Stimulated activated effector memory CD8-positive, alpha-beta T cell treated with anti-CD3 and anti-CD28 coated beads, Interleukin-12 subunit alpha, Interleukin-12 subunit beta, amount 100 ng/mL, for 72 hours (primary cell): ENCODE measurements around the gene AFAP1L2.

Experiments
- ATAC-seq: fragments of 150-1000 bp; cut with Tn5 transposase; 2 replicates; pipeline ENCODE4 v1.10.0; 2021
- DNase-seq, 2 donors: peaks; one replicate each; pipeline ENCODE4 v3.0.0; 2021 to 2022; ENCODE audit warnings: low spot score in 2 of 2
- H3K27ac Mint-ChIP-seq: one replicate; pipeline ENCODE4 v1.8.0; 2022; ENCODE audit warnings: mild to moderate bottlenecking, mixed read lengths
- H3K36me3 Mint-ChIP-seq: one replicate; pipeline ENCODE4 v1.8.0; 2022; ENCODE audit warnings: mild to moderate bottlenecking, mixed read lengths
- H3K4me1 Mint-ChIP-seq: one replicate; pipeline ENCODE4 v1.8.0; 2022; ENCODE audit warnings: mixed read lengths
- H3K4me3 Mint-ChIP-seq: one replicate; pipeline ENCODE4 v1.8.0; 2022; ENCODE audit warnings: mild to moderate bottlenecking, mixed read lengths
- H3K9me3 Mint-ChIP-seq: one replicate; pipeline ENCODE4 v1.8.0; 2022; ENCODE audit warnings: mixed read lengths

AFAP1L2 gene, protein sequence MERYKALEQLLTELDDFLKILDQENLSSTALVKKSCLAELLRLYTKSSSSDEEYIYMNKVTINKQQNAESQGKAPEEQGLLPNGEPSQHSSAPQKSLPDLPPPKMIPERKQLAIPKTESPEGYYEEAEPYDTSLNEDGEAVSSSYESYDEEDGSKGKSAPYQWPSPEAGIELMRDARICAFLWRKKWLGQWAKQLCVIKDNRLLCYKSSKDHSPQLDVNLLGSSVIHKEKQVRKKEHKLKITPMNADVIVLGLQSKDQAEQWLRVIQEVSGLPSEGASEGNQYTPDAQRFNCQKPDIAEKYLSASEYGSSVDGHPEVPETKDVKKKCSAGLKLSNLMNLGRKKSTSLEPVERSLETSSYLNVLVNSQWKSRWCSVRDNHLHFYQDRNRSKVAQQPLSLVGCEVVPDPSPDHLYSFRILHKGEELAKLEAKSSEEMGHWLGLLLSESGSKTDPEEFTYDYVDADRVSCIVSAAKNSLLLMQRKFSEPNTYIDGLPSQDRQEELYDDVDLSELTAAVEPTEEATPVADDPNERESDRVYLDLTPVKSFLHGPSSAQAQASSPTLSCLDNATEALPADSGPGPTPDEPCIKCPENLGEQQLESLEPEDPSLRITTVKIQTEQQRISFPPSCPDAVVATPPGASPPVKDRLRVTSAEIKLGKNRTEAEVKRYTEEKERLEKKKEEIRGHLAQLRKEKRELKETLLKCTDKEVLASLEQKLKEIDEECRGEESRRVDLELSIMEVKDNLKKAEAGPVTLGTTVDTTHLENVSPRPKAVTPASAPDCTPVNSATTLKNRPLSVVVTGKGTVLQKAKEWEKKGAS

DNA sequence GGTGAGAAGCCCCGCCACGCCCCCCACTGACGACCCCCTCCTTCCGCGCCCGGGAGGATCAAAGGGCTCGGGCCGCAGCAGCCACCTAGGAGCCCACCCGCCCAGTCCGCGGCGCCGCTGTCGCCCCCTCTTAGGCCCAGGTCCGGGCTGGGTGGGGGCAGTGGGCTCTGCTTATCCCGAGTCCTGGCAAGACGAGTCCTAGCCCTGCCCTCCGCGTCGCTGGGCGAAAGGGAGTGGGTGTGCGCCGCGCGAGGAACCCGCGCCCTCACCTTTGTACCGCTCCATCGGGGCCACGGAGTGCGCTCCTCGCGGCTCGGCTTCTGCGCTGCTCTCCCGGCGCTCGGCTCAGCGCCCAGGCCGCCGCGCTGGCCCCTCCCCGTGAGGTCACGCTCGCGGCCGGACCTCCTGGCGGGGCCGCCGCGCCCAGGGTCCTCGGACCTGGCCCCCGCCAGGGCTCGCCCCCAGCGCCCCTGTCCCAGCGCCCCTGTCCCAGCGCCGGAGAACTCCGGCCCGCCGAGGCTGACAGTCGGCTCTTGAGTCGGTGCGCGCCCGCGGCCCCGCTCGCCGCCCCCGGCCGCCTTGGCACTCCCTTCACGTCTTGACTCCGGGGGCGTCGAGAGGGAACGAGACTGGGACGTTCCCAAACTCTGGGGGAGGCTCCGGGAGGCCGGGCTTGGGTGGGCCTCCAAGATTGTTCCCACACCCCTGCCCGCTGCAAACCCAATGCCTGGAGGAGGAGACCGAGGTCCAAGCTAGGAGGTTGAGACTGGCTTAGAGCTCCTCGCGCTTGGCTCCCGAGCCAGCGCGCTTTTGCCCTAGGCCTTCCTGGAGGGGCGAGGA, at the start of gene AFAP1L2:
Gene AFAP1L2 (minus strand): TSS at position 332 of the 840 bp plus-strand sequence. CDS start 47 bp downstream, at position 285.
- Mint-ChIP-seq H3K36me3 (no peaks in the 10 kb centered on the region), H3K27ac (no peak within 1 kb of the TSS), H3K9me3 (no peaks in the 10 kb centered on the region), H3K4me3 (peak within 1 kb of the TSS; percentile 49), H3K4me1 (peaks cover 25% of the 10 kb centered on the region)
- peak; percentile 54 for ATAC-seq
- no peak for DNase-seq

DNA sequence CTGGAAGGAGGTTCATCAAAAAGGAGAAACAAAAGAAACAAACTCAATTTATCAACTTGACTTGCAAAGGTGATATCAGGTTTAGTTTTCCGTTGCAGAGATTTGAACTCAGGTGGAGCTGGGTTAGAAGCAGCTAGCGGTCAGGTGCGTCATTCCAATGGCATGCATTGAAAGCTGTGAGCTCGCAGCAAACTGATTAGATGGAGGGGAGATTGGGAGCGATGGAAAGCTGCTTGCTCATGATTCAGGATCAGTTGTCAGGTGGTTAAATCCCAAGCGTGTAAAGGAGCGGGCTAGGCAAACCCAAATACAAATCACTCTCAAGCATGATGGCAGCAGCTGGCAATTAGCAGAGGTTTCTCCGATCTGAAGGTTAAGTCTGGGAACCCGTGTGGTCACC, 49.3 kb upstream of the AFAP1L2 start:
- H3K36me3 Mint-ChIP-seq = peaks cover 34% of the 10 kb centered on the region
- ATAC-seq (no peak), DNase-seq (no peak)
- no peaks in the 10 kb centered on the region for H3K4me1 Mint-ChIP-seq
- H3K27ac Mint-ChIP-seq = no peak overlapping the region
- H3K4me3 Mint-ChIP-seq = no peak overlapping the region
- H3K9me3 Mint-ChIP-seq = no peaks in the 10 kb centered on the region

DNA sequence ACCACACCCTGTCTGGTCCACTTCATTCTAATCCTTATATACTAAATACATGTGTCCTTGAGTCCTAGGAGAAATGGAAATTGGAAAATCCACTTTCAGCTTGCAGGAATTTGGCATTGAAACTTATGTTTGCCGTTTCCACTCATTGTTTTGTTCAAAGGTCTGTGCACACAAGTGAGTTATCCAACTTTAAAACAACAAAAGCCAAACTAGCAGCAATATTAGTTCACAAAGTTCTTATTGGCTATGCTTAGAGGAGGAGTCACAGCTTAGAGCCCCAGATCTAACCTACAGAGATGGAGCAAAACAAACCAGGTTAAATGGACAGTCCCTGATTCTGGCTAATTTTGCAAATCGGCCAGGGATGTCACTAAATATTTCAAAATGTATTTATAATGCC, 44.6 kb upstream of the AFAP1L2 start:
- H3K4me3 Mint-ChIP-seq = no peak overlapping the region
- no peaks in the 10 kb centered on the region for H3K4me1 Mint-ChIP-seq
- ATAC-seq (no peak), DNase-seq (no peak)
- no peaks in the 10 kb centered on the region for H3K9me3 Mint-ChIP-seq
- H3K27ac Mint-ChIP-seq = no peak overlapping the region
- H3K36me3 Mint-ChIP-seq = peaks cover 38% of the 10 kb centered on the region

DNA sequence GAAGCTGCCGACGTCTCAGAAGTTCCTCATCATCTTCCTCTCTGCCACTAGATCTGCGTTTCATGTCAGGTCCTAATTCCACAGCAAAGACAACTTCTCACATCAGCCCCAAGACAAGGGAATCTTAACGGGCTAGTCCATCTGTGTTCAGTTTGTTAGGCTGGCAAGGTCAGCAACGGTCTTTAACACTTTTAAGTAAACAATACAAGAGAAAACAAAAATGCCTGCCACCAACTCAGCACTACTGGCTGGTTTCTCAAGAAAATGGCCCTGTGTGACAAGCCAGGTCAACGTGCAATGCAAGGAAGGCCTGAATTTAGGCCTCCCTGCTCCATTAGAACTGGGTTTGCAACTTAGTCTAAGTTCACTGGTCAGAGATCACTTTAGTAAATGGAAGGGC, 41.0 kb upstream of the AFAP1L2 start:
- Mint-ChIP-seq H3K36me3 (peaks cover 59% of the 10 kb centered on the region), H3K4me3 (no peak overlapping the region), H3K4me1 (no peaks in the 10 kb centered on the region), H3K9me3 (no peaks in the 10 kb centered on the region), H3K27ac (peak overlapping the region; percentile 85)
- ATAC-seq (no peak), DNase-seq (no peak)

DNA sequence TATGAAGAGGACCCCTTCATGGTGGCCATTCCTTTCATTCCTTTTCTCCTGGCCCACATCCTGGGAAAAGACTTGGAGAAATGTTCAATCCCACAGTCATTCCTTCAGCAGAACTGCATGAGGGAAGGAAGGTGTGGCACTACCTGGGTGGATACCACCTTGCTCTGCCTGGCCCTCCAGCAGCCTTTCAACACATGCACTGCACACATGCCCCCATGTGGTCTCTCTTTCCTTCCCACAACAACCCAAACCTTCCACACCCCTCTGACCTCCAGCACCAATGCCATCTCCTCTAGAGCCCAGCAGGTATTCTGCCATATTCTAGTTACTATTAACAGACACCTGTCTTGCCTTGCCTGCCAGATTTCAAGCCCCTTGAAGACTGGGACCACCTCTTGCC, 40.5 kb upstream of the AFAP1L2 start:
- Mint-ChIP-seq H3K9me3 (no peaks in the 10 kb centered on the region), H3K4me3 (no peak overlapping the region), H3K4me1 (no peaks in the 10 kb centered on the region), H3K36me3 (peaks cover 59% of the 10 kb centered on the region), H3K27ac (peak overlapping the region; percentile 85)
- no peak for DNase-seq
- no peak for ATAC-seq

DNA sequence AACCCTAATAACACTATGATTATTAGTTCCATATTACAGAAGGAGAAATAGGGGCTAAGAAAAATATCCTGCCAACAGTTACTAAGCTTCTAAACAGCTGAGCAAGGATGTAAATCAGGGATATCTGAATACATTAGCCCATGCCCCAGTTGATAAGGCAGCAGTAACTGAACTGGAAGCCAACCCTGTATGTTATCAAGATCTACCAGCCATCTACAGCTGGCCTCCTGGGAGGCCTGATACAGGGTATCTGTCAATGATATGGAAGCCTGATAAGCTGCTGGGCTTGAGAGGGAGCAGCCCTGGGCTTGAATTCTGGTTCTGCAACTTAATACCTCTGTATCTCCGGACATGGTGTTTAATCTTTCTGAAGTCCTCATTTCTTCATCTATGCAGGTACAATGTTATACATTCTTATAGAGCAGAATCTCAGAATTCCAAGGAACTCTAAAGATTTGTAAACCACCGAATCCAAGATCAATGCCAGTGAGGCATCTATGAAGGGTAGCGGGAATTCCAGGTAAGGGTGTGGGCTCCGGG, 37.9 kb upstream of the AFAP1L2 start:
- H3K4me1 Mint-ChIP-seq = no peaks in the 10 kb centered on the region
- peaks cover 85% of the 10 kb centered on the region for H3K36me3 Mint-ChIP-seq
- no peaks in the 10 kb centered on the region for H3K9me3 Mint-ChIP-seq
- DNase-seq = no peak
- ATAC-seq = no peak
- H3K4me3 Mint-ChIP-seq = no peak overlapping the region
- H3K27ac Mint-ChIP-seq = no peak overlapping the region

DNA sequence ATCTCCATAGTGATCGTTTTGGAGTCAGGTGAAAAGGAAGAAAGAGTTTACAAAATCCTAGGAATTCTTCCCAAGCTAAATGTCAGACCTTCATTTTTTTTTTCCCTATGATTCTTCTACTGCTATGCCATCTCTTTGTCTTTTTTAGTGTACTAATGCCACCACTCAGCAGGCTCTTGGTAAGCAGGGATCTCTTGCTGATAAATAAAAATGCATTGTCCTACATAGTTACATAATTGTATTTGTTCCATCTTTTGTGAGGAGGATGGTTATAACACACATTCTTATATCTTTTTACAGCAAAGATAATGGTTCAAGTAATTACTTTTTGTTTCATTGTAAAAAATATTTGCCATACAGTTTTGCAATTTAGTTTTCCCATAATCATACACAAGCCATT, 36.8 kb upstream of the AFAP1L2 start:
- Mint-ChIP-seq H3K4me1 (no peaks in the 10 kb centered on the region), H3K4me3 (no peak overlapping the region), H3K36me3 (peaks cover 95% of the 10 kb centered on the region), H3K27ac (no peak overlapping the region), H3K9me3 (no peaks in the 10 kb centered on the region)
- ATAC-seq (no peak), DNase-seq (no peak)

DNA sequence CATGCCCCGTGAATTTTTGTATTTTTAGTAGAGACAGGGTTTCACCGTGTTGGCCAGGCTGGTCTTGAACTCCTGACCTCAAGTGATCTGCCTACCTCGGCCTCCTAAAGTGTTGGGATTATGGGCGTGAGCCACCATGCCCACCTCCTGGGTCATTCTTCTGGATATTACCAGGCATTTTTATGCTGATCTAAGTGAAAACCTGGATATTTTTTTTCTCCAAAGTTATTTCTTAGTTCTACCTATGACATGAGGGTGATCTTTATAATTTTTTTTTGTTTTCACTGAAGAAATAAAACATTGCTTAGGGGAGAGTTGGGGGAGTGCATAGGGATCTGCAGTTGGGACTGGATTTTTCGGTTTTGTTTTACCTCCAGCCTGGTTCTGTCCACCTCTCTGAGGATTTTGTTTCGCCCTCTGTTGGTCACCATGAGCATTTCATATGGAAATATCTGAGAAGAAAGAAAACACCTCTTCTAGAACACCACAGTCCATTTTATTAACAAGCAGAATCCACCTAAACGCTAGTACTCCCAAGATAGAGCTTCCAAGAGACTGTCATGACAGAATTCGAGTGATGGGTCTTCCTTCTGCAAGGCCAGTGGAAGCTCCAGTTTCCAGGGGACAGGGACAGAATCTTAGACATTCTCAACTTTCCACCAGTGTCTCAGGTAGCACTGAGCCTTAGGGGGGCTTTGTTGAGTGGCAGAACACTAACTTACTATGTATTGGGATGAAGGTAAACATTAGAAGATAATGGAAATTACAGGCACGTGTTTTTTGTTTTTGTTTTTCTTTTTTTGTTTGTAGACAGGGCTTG, 33.4 kb upstream of the AFAP1L2 start:
- Mint-ChIP-seq H3K4me1 (no peaks in the 10 kb centered on the region), H3K27ac (no peak overlapping the region), H3K9me3 (no peaks in the 10 kb centered on the region), H3K4me3 (no peak overlapping the region), H3K36me3 (peaks cover 76% of the 10 kb centered on the region)
- DNase-seq = no peak
- no peak for ATAC-seq

DNA sequence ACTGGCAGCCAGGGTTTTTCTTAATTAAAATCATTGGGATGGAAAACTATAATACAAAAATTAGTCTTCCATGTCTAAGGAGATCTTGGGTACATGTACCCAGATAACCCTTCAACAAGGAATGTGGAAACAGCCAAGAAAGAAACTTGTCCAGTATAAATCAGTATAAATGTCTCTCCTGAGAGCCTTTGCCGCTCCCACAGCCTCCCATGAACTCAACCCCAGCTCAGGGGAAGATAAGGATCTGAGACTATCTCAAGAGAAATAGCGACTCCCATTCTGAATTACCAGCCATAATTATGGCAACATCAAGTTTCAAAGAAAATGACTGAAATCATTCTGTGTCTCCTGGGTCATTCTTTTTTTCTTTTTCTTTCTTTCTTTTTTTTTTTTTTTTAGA, 32.6 kb upstream of the AFAP1L2 start:
- no peak overlapping the region for H3K27ac Mint-ChIP-seq
- peaks cover 71% of the 10 kb centered on the region for H3K36me3 Mint-ChIP-seq
- H3K4me3 Mint-ChIP-seq = no peak overlapping the region
- no peaks in the 10 kb centered on the region for H3K4me1 Mint-ChIP-seq
- no peak for ATAC-seq
- no peaks in the 10 kb centered on the region for H3K9me3 Mint-ChIP-seq
- DNase-seq = no peak

DNA sequence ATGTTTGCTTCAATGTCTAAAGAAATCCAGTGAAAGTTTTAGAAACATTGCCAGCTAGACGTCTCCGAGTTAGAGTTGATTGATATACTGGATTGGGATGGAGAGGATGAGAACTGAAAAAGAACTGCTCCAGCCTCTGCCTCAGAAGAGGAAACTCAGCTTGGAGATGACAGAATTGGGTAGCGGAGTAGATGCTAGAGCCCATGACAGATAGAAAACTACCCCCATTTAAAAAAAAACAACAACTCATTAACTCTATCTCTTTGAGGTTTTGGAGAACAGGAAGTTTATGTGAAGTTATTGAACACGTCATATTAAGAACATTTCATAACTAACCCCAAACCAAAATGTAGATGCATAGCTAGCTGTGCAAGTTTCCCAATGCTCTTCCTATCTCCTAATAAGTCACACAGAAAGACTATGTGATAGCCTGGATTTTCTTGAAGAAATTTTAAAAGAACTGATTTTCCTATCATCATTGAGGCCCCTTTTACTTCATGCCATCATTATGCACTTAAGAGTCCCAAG, 28.3 kb upstream of the AFAP1L2 start:
- no peak for ATAC-seq
- Mint-ChIP-seq H3K4me1 (no peaks in the 10 kb centered on the region), H3K9me3 (no peaks in the 10 kb centered on the region), H3K36me3 (peaks cover 36% of the 10 kb centered on the region), H3K27ac (no peak overlapping the region), H3K4me3 (no peak overlapping the region)
- no peak for DNase-seq

DNA sequence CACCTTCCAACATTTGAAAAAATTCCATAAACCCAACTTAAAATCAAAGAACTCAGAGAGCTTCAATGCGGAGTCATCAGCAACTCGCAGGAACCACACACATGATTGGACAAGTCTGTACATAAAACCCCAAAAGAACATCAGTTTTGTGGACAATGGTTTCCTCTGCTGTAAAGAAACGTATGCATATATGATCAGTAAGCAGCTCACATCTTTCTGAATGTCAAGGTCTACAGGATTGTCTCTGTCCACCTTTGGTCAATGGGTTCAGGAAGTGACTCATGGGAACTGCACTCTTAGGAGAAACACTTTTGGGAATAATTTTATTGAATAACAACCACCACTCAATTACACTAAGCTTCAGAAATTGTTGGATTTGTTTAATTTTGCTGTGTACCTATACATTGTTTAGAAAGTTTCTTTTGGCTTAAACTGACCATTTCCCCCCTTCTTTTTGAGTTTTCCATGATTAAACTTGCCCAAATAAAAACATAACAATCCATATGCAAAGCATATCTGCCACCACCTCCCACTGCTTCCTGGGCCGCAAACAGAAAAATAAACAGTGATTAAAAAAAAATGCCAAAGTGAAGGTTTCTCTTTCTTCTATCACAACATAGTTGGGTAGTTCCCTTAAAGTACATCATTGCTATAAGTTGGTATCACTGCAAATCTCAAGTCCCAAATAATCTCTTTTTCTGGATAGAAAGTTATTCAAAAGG, 27.3 kb upstream of the AFAP1L2 start:
- ATAC-seq = no peak
- Mint-ChIP-seq H3K9me3 (no peaks in the 10 kb centered on the region), H3K36me3 (peaks cover 25% of the 10 kb centered on the region)

DNA sequence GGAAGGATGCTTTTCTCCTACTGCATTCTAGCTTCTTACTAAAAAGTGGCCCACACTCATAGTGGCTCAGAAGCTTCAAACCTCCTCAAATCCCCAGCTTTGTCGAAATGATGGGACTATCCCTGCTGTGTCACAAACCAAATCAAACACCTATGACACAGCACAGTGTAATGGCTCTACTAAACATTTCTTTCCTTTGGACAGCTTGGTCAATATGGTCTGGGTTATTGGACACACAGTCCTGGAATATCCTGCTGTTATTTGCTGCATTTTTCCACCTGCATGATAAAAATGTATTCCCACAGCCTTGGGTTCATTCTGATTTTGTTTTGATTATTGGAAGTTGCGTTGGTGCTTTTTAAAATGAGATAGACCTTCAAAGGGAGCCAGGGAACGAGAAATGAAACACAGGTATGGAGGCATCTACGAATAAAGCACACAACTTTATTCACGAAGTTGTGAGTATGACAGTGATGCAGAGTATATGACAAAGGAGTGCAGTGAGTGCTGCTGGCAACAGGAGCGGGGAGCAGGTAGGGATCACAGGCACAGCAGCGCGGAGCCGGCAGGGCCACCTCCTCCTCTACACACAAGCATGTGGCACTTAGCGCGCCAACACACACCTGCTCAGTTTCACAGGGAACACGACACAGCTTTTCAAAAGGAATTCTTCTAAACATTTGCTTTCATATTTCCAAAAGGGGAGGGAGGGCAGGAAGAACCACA, 26.5 kb upstream of the AFAP1L2 start:
- Mint-ChIP-seq H3K36me3 (peaks cover 18% of the 10 kb centered on the region), H3K27ac (no peak overlapping the region), H3K4me3 (no peak overlapping the region), H3K9me3 (no peaks in the 10 kb centered on the region), H3K4me1 (no peaks in the 10 kb centered on the region)
- DNase-seq = no peak
- ATAC-seq = no peak

More for the DNA sequence above, 27.3 kb upstream of the AFAP1L2 start:
- DNase-seq = no peak
- H3K4me3 Mint-ChIP-seq = no peak overlapping the region
- no peaks in the 10 kb centered on the region for H3K4me1 Mint-ChIP-seq
- no peak overlapping the region for H3K27ac Mint-ChIP-seq

DNA sequence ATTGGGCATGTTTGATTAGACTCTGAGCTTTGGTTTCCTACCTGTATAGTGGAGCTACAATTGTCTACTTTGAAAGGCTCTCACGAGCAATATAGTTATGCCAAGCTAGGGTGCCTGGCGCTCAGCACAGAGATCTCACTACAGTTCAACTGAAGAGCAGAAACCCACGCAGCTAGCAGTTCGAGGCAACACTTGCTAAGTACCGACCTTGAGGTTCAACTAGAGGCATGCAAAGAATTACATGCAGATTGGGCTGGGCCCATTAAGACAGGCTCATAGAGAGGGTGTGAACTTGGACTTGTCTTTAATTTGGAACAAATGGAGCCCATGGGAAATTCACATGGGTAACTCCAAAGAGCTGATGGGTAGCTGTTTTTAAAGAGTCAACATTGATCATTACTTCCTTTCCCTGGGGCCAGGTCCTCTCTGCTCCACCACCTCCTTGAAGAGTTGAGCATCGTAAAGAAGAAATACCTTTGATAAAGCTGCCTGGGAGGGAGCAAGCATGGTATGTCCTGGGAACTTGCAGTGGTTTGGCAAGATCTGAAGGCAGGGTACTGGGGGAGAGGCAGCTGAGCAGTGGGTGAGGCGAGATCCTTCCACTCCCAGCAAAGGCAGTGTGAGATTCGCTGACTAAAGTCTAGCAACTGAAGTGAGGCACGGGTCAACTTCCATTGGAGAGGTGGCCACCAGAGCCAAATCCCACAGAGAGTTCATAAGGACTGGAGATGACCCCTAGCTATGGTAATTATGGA, 25.5 kb upstream of the AFAP1L2 start:
- H3K4me1 Mint-ChIP-seq = no peaks in the 10 kb centered on the region
- H3K27ac Mint-ChIP-seq = no peak overlapping the region
- DNase-seq (no peak), ATAC-seq (no peak)
- H3K9me3 Mint-ChIP-seq = no peaks in the 10 kb centered on the region
- no peak overlapping the region for H3K4me3 Mint-ChIP-seq
- H3K36me3 Mint-ChIP-seq = peaks cover 8% of the 10 kb centered on the region
